ENCODE data around the gene TEX26. TPM values are rescaled to one million over a fixed set of nuclear protein-coding genes. Genes with fewer than 3 reads are reported as not detected.

Gene TEX26
- total and polyA plus RNA-seq, 2 donors (not counting 1 experiment from before 2014, with no cell fraction given): 0.22 to 0.66 TPM

GRCh38 chr13:30976025-30976424 is 43.6 kb downstream of the TEX26 start:
- H2AFZ ChIP-seq (ENCODE audit: low read length): peak overlapping the region; percentile 16
- no peak for DNase-seq (ENCODE audit: low read depth in 2 of 2)
- H3K79me2 ChIP-seq (ENCODE audit: control insufficient read depth, insufficient read depth, low read length): no peaks in the 10 kb centered on the region
- H3K9ac ChIP-seq (ENCODE audit: insufficient read depth, low read length): no peak overlapping the region
- no peaks in the 10 kb centered on the region for H3K36me3 ChIP-seq (ENCODE audit: control insufficient read depth, insufficient read depth, low read length)
- H3K27ac ChIP-seq (ENCODE audit: insufficient read depth, low read length): no peak overlapping the region
- TF ChIP-seq EZH2 (IDR thresholded peaks at IDR 0.05; ENCODE audit: low read length, missing control alignments) (no peak), CTCF (conservative IDR thresholded peaks at IDR 0.05 in 1 of 2, IDR thresholded peaks at IDR 0.05 in 1 of 2; ENCODE audit: low read depth in 1 of 2, low read length in 2 of 2) (no peak)
- no peaks in the 10 kb centered on the region for H3K9me3 ChIP-seq (ENCODE audit: control insufficient read depth, insufficient read depth, low read depth, low read length)
- no peaks in the 10 kb centered on the region for H4K20me1 ChIP-seq (ENCODE audit: control insufficient read depth, extremely low read depth, insufficient read depth, low read length)
- peaks cover 19% of the 10 kb centered on the region for H3K4me1 ChIP-seq (ENCODE audit: control insufficient read depth, extremely low read depth, insufficient read depth, low read length)
- no peak overlapping the region for H3K4me2 ChIP-seq (ENCODE audit: extremely low read depth, insufficient read depth, low read length)
- H3K4me3 ChIP-seq (replicated peaks in 1 of 4; ENCODE audit: control extremely low read depth in 1 of 4, insufficient read depth in 1 of 4, low read depth in 3 of 4, low read length in 4 of 4): no peak overlapping the region
- H3K27me3 ChIP-seq (ENCODE audit: control insufficient read depth, insufficient read depth, low read length): no peaks in the 10 kb centered on the region

DNA sequence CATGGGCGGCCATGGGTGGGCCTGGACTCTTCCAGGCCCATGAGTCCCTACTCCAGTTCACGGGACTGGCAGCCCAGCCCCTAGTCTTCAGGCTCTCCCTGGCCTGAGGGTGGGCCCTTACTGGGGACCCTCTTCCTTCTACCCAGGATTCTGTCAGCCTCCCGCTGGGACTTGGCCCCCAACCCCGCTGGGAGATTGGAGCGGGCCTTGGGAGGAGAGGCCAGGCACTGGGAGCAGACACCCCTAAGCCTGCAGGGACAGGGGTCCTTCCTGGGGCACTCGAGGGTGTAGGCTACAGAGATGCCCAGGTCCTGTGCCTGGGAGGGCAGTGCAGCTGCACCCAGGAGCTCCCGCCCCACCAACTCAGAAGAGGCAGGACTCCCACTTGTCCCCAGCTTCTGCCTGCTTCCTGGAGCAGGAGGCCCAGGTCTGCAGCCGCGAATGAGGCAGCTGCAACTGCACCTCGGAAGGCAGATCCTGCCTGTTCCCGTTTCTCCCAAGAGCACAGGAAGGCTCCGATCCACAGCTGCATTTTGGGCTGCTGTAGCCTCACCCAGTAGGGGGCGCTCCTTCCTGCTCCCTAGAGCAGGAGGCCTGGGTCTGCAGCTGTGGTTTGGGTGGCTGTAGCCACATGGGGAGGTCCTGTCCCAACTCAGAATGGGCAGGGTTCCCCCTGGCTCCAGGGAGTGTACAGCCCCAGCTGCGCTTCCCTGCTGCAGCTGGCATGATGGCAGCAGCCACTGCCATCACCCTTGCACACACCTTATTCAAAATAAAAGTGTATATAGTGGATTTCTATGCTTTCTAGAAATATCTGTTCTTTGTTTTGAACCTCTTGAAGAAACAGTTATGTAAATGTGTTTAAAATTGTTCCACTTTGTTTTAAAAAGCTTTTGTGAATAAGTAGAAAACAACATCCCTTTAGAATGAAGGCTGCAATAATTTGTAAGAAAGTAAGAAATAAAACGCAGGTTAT is 46.8 kb downstream of the TEX26 start:
- no peaks in the 10 kb centered on the region for H3K79me2 ChIP-seq (ENCODE audit: control insufficient read depth, insufficient read depth, low read length)
- no peak overlapping the region for H3K27ac ChIP-seq (ENCODE audit: insufficient read depth, low read length)
- no peak overlapping the region for H2AFZ ChIP-seq (ENCODE audit: low read length)
- DNase-seq (ENCODE audit: low read depth in 2 of 2): no peak
- no peaks in the 10 kb centered on the region for H3K9me3 ChIP-seq (ENCODE audit: control insufficient read depth, insufficient read depth, low read depth, low read length)
- TF ChIP-seq CTCF (conservative IDR thresholded peaks at IDR 0.05 in 1 of 2, IDR thresholded peaks at IDR 0.05 in 1 of 2; ENCODE audit: low read depth in 1 of 2, low read length in 2 of 2): peak; percentile 40 to 50
- no peak for TF ChIP-seq EZH2 (IDR thresholded peaks at IDR 0.05; ENCODE audit: low read length, missing control alignments)
- H3K4me3 ChIP-seq (replicated peaks in 1 of 4; ENCODE audit: control extremely low read depth in 1 of 4, insufficient read depth in 1 of 4, low read depth in 3 of 4, low read length in 4 of 4): no peak overlapping the region
- no peaks in the 10 kb centered on the region for H3K36me3 ChIP-seq (ENCODE audit: control insufficient read depth, insufficient read depth, low read length)
- no peaks in the 10 kb centered on the region for H3K27me3 ChIP-seq (ENCODE audit: control insufficient read depth, insufficient read depth, low read length)
- H3K9ac ChIP-seq (ENCODE audit: insufficient read depth, low read length): no peak overlapping the region
- H4K20me1 ChIP-seq (ENCODE audit: control insufficient read depth, extremely low read depth, insufficient read depth, low read length): no peaks in the 10 kb centered on the region
- H3K4me2 ChIP-seq (ENCODE audit: extremely low read depth, insufficient read depth, low read length): no peak overlapping the region
- peaks cover 16% of the 10 kb centered on the region for H3K4me1 ChIP-seq (ENCODE audit: control insufficient read depth, extremely low read depth, insufficient read depth, low read length)

- Histone ChIP-seq H3K27ac (ENCODE audit: insufficient read depth, low read length) (no peak overlapping the region), H3K36me3 (ENCODE audit: control insufficient read depth, insufficient read depth, low read length) (no peaks in the 10 kb centered on the region), H3K4me2 (ENCODE audit: extremely low read depth, insufficient read depth, low read length) (no peak overlapping the region), H3K79me2 (ENCODE audit: control insufficient read depth, insufficient read depth, low read length) (no peaks in the 10 kb centered on the region), H3K9ac (ENCODE audit: insufficient read depth, low read length) (no peak overlapping the region), H4K20me1 (ENCODE audit: control insufficient read depth, extremely low read depth, insufficient read depth, low read length) (no peaks in the 10 kb centered on the region), H3K27me3 (ENCODE audit: control insufficient read depth, insufficient read depth, low read length) (no peaks in the 10 kb centered on the region), H3K9me3 (ENCODE audit: control insufficient read depth, insufficient read depth, low read depth, low read length) (no peaks in the 10 kb centered on the region), H2AFZ (ENCODE audit: low read length) (no peak overlapping the region), H3K4me1 (ENCODE audit: control insufficient read depth, extremely low read depth, insufficient read depth, low read length) (peaks cover 6% of the 10 kb centered on the region), H3K4me3 (replicated peaks in 1 of 4; ENCODE audit: control extremely low read depth in 1 of 4, insufficient read depth in 1 of 4, low read depth in 3 of 4, low read length in 4 of 4) (no peak overlapping the region)
- DNase-seq (ENCODE audit: low read depth in 2 of 2): no peak
- TF ChIP-seq EZH2 (IDR thresholded peaks at IDR 0.05; ENCODE audit: low read length, missing control alignments) (no peak), CTCF (conservative IDR thresholded peaks at IDR 0.05 in 1 of 2, IDR thresholded peaks at IDR 0.05 in 1 of 2; ENCODE audit: low read depth in 1 of 2, low read length in 2 of 2) (no peak)
These were observed 50.0 kb downstream of the TEX26 start for GRCh38 chr13:30982506-30982905.

Data from fibroblast of lung (primary cell).